Neural cell (in vitro differentiated cells): ENCODE results near the gene LGR5. TPM values are rescaled to one million over a fixed set of nuclear protein-coding genes. Genes with fewer than 3 reads are reported as not detected.

ENCODE experiments used
- H2AFZ ChIP-seq: fragments of 200-600, 300-800 bp; sonication (generic), shearing (Covaris generic); 2 replicates; pipeline ENCODE4 v1.6.0; 2014; ENCODE audit warnings: low read depth, mild to moderate bottlenecking, antibody characterized with exemption, low read length, moderate library complexity
- H3F3A ChIP-seq: fragments of 200-600 bp; shearing (Covaris generic); 2 replicates; pipeline ENCODE4 v1.6.1; 2016; ENCODE audit warnings: mild to moderate bottlenecking, moderate library complexity, mixed read lengths, antibody characterized with exemption, low read length; ENCODE audit not compliant: insufficient read depth, poor library complexity, severe bottlenecking
- H3K27ac ChIP-seq: fragments of 200-600, 300-800 bp; sonication (generic), shearing (Covaris generic); 2 replicates; pipeline ENCODE4 v1.5.1; 2014; ENCODE audit warnings: mild to moderate bottlenecking, low read length, moderate library complexity
- H3K27me3 ChIP-seq: fragments of 300-800, 200-600 bp; sonication (generic), shearing (Covaris generic); 2 replicates; pipeline ENCODE4 v1.6.0; 2014; ENCODE audit warnings: mild to moderate bottlenecking, low read depth, low read length, moderate library complexity; ENCODE audit not compliant: insufficient read depth
- H3K36me3 ChIP-seq: fragments of 300-800, 200-600 bp; sonication (generic), shearing (Covaris generic); 2 replicates; pipeline ENCODE4 v1.5.1; 2014; ENCODE audit warnings: mild to moderate bottlenecking, antibody characterized with exemption, low read length, moderate library complexity; ENCODE audit not compliant: insufficient read depth
- H3K4me2 ChIP-seq: fragments of 300-800, 200-600 bp; sonication (generic), shearing (Covaris generic); 2 replicates; pipeline ENCODE4 v1.6.0; 2014; ENCODE audit warnings: mild to moderate bottlenecking, low read length
- H3K4me3 ChIP-seq: fragments of 300-800, 200-600 bp; sonication (generic), shearing (Covaris generic); 2 replicates; pipeline ENCODE4 v1.5.1; 2014; ENCODE audit warnings: mild to moderate bottlenecking, low read length, moderate library complexity
- H3K79me2 ChIP-seq: fragments of 200-600 bp; shearing (Covaris generic); replicated peaks from 2 replicates; pipeline ENCODE4 v1.6.0; 2014; ENCODE audit warnings: mild to moderate bottlenecking, low read length, moderate library complexity; ENCODE audit not compliant: insufficient read depth
- H3K9ac ChIP-seq: fragments of 300-800, 200-600 bp; sonication (generic), shearing (Covaris generic); 2 replicates; pipeline ENCODE4 v1.6.1; 2016; ENCODE audit warnings: mild to moderate bottlenecking, low read length, mixed read lengths
- H3K9me2 ChIP-seq: fragments of 200-600 bp; shearing (Covaris generic); 2 replicates; pipeline ENCODE4 v1.6.1; 2016; ENCODE audit warnings: mild to moderate bottlenecking, low read length, mixed read lengths; ENCODE audit not compliant: insufficient read depth
- H3K9me3 ChIP-seq: fragments of 200-600, 300-800 bp; sonication (generic), shearing (Covaris generic); 2 replicates; pipeline ENCODE4 v1.6.1; 2016; ENCODE audit warnings: mild to moderate bottlenecking, mixed run types, low read length, moderate library complexity, mixed read lengths
- H4K20me1 ChIP-seq: fragments of 200-600 bp; shearing (Covaris generic); 2 replicates; pipeline ENCODE4 v1.6.1; 2016; ENCODE audit warnings: mild to moderate bottlenecking, mixed run types; ENCODE audit not compliant: insufficient read depth
- CTCF ChIP-seq: fragments of 450-650 bp; IDR thresholded peaks from 2 replicates; pipeline ENCODE4 v1.5.1; 2014; ENCODE audit warnings: antibody characterized with exemption, mild to moderate bottlenecking, moderate library complexity; ENCODE audit not compliant: poor library complexity, severe bottlenecking
- EP300 ChIP-seq: fragments of 450-650 bp; conservative IDR thresholded peaks from 2 replicates; pipeline ENCODE4 v1.6.1; 2014; ENCODE audit warnings: antibody characterized with exemption, mild to moderate bottlenecking, moderate library complexity; ENCODE audit not compliant: poor library complexity, severe bottlenecking
- EZH2 ChIP-seq: fragments of 200-600, 300-800 bp; shearing (Covaris generic), sonication (generic); IDR thresholded peaks from 2 replicates; pipeline ENCODE4 v1.6.1; 2014; ENCODE audit warnings: antibody characterized with exemption, low read length, borderline replicate concordance, mild to moderate bottlenecking; ENCODE audit not compliant: insufficient read depth, poor library complexity, severe bottlenecking
- MXI1 ChIP-seq: fragments of 450-650 bp; conservative IDR thresholded peaks from 2 replicates; pipeline ENCODE4 v1.6.1; 2014; ENCODE audit warnings: antibody characterized with exemption, mild to moderate bottlenecking; ENCODE audit not compliant: poor library complexity, severe bottlenecking
- POLR2AphosphoS5 ChIP-seq: IDR thresholded peaks from 2 replicates; pipeline ENCODE4 v1.6.1; 2012
- RAD21 ChIP-seq: fragments of 450-650 bp; conservative IDR thresholded peaks from 2 replicates; pipeline ENCODE4 v1.6.1; 2014; ENCODE audit warnings: antibody characterized with exemption, mild to moderate bottlenecking, moderate library complexity
- REST ChIP-seq: IDR thresholded peaks from 2 replicates; pipeline ENCODE4 v1.6.1; 2012; ENCODE audit warnings: borderline replicate concordance
- SMC3 ChIP-seq: fragments of 450-650 bp; conservative IDR thresholded peaks from 2 replicates; pipeline ENCODE4 v1.6.1; 2014; ENCODE audit warnings: antibody characterized with exemption, mild to moderate bottlenecking, moderate library complexity; ENCODE audit not compliant: poor library complexity
- TAF1 ChIP-seq: IDR thresholded peaks from 2 replicates; pipeline ENCODE4 v1.6.1; 2012; ENCODE audit warnings: low read depth
- polyA plus RNA-seq: library from polyadenylated mRNA; depleted of rRNA; stranded (reverse); fragments of >200 nt; gene quantifications from 2 replicates; pipeline ENCODE4 v1.2.3, GENCODE V29; 2014

LGR5 gene
- polyA plus RNA-seq, 1 donor from 2014 or later, result 0.16 TPM

GRCh38 chr12:71456316-71456715 is 16.7 kb downstream of the LGR5 start:
- Histone ChIP-seq H3K9ac (no peak overlapping the region), H3F3A (no peaks in the 10 kb centered on the region), H3K9me3 (no peaks in the 10 kb centered on the region), H3K27me3 (no peaks in the 10 kb centered on the region), H3K27ac (no peak overlapping the region), H3K79me2 (no peaks in the 10 kb centered on the region), H3K4me2 (no peak overlapping the region), H4K20me1 (no peaks in the 10 kb centered on the region), H3K4me3 (no peak overlapping the region), H2AFZ (no peak overlapping the region), H3K36me3 (no peaks in the 10 kb centered on the region), H3K9me2 (no peaks in the 10 kb centered on the region)
- TF ChIP-seq TAF1 (no peak), RAD21 (no peak), SMC3 (no peak), EZH2 (no peak), REST (no peak), MXI1 (no peak), POLR2AphosphoS5 (no peak), EP300 (no peak), CTCF (no peak)

- Histone ChIP-seq H3K9me2 (no peaks in the 10 kb centered on the region), H3K79me2 (no peaks in the 10 kb centered on the region), H4K20me1 (no peaks in the 10 kb centered on the region), H3K4me3 (no peak overlapping the region), H2AFZ (no peak overlapping the region), H3K9ac (no peak overlapping the region), H3K36me3 (no peaks in the 10 kb centered on the region), H3K27ac (no peak overlapping the region), H3K4me2 (no peak overlapping the region), H3K9me3 (no peaks in the 10 kb centered on the region), H3K27me3 (no peaks in the 10 kb centered on the region), H3F3A (no peaks in the 10 kb centered on the region)
- no peak for TF ChIP-seq CTCF
- TF ChIP-seq POLR2AphosphoS5, result no peak
- TF ChIP-seq EP300, result no peak
- no peak for TF ChIP-seq MXI1
These were observed 17.4 kb downstream of the LGR5 start for GRCh38 chr12:71456990-71457389.
